HCT116 (cell line): ENCODE measurements around the gene CHST4. TPM values are rescaled to one million over a fixed set of nuclear protein-coding genes. Genes with fewer than 3 reads are reported as not detected.
"Not testable (repeated sequence)": the region's sequence is repeated elsewhere in the genome, so short reads cannot be mapped to it uniquely, and the experiment has no call there.

Source experiments
- ATAC-seq: fragments of 200-7000 bp; cut with Tn5 transposase; 2 replicates; pipeline ENCODE4 v1.9.1; 2020; ENCODE audit warnings: mild to moderate bottlenecking, moderate library complexity
- BruUV-seq: library from RNA; stranded (reverse); fragments of 400-500 nt; replicated peaks from 2 replicates; lab custom pipeline; 2021; lab: Mats Ljungman, UMichigan
- CTCF ChIA-PET: fragments of 300-600 bp; sonication (Branson Sonifier 250); formaldehyde crosslinking; loops from one replicate; lab custom pipeline; 2021; ENCODE audit warnings: antibody characterized with exemption; lab: Charles Lee
- POLR2A ChIA-PET: fragments of 300-600, 350-600 bp; sonication (Branson Sonifier 250); formaldehyde crosslinking; loops from one replicate; lab custom pipeline; 2021; ENCODE audit warnings: antibody characterized with exemption; lab: Charles Lee
- RAD21 ChIA-PET, 2 experiments: fragments of 300-600 bp; sonication (Branson Sonifier 250); formaldehyde crosslinking; loops; one replicate each; lab custom pipeline; 2023; ENCODE audit warnings: low total read pairs in 2 of 2; ENCODE audit not compliant: uncharacterized antibody in 2 of 2, unreplicated experiment in 2 of 2, low non-redundant PET in 1 of 2; lab: Charles Lee
- DNase-seq: peaks from one replicate; pipeline ENCODE4 v3.0.0-alpha.2; 2010; ENCODE audit warnings: low read depth, low spot score
- H2AFZ ChIP-seq: fragments of 200-600 bp; shearing (Covaris generic), sonication (generic); 2 replicates; pipeline ENCODE4 v1.6.1; 2017; ENCODE audit warnings: low read depth, mixed run types, mixed read lengths, antibody characterized with exemption, low read length; ENCODE audit not compliant: poor library complexity, severe bottlenecking
- H3K27ac ChIP-seq: 2 replicates; pipeline ENCODE4 v1.5.1; 2012; ENCODE audit warnings: low read depth, low read length
- H3K27me3 ChIP-seq: fragments of 200-600 bp; sonication (generic); 2 replicates; pipeline ENCODE4 v1.6.1; 2016; ENCODE audit warnings: mixed run types, low read length, mixed read lengths; ENCODE audit not compliant: insufficient read depth
- H3K36me3 ChIP-seq, 2 experiments: fragments of 200-500 bp in 1 of 2; fragments of 200-600 bp in 1 of 2; sonication (Bioruptor generic) in 1 of 2; sonication (generic) in 1 of 2; 2 replicates each; pipeline versions ENCODE4 v1.5.1 to v1.6.1; 2014 to 2016; ENCODE audit warnings: low read length in 2 of 2, inconsistent platforms in 1 of 2, mixed read lengths in 1 of 2, mixed run types in 1 of 2; ENCODE audit not compliant: insufficient read depth in 2 of 2, control insufficient read depth in 1 of 2
- H3K4me1 ChIP-seq, 2 experiments: fragments of 200-600 bp in 1 of 2; sonication (generic) in 1 of 2; 2 replicates each; pipeline versions ENCODE4 v1.5.1 to v1.6.1; 2012 to 2017; ENCODE audit warnings: low read length in 2 of 2, inconsistent platforms in 1 of 2, mild to moderate bottlenecking in 1 of 2, mixed read lengths in 1 of 2, mixed run types in 1 of 2, moderate library complexity in 1 of 2; ENCODE audit not compliant: insufficient read depth in 2 of 2, control insufficient read depth in 1 of 2
- H3K4me2 ChIP-seq: fragments of 200-600 bp; sonication (generic); 2 replicates; pipeline ENCODE4 v1.6.1; 2017; ENCODE audit warnings: mixed run types, low read length, mixed read lengths
- H3K4me3 ChIP-seq, 2 experiments: fragments of 200-600 bp in 1 of 2; sonication (generic) in 1 of 2; replicated peaks in 1 of 2; 2 replicates each; pipeline ENCODE4 v1.5.1; 2011 to 2016; ENCODE audit warnings: low read length in 2 of 2, control low read depth in 1 of 2, low read depth in 1 of 2, mild to moderate bottlenecking in 1 of 2, mixed read lengths in 1 of 2, mixed run types in 1 of 2
- H3K79me2 ChIP-seq: fragments of 200-600 bp; sonication (generic); 2 replicates; pipeline ENCODE4 v1.6.1; 2017; ENCODE audit warnings: mild to moderate bottlenecking, mixed run types, low read length, moderate library complexity, mixed read lengths; ENCODE audit not compliant: insufficient read depth
- H3K9ac ChIP-seq: fragments of 200-600 bp; sonication (generic); 2 replicates; pipeline ENCODE4 v1.6.1; 2016; ENCODE audit warnings: low read length, mixed read lengths
- H3K9me2 ChIP-seq: fragments of 200-600 bp; sonication (generic), shearing (Covaris generic); 2 replicates; pipeline ENCODE4 v1.6.1; 2017; ENCODE audit warnings: mixed run types, mild to moderate bottlenecking, moderate library complexity; ENCODE audit not compliant: insufficient read depth
- H3K9me3 ChIP-seq, 2 experiments: fragments of 200-500 bp in 1 of 2; fragments of 200-600 bp in 1 of 2; sonication (Bioruptor generic) in 1 of 2; sonication (generic) in 1 of 2; 2 replicates each; pipeline ENCODE4 v1.6.1; 2014 to 2017; ENCODE audit warnings: low read length in 2 of 2, mixed read lengths in 2 of 2, inconsistent platforms in 1 of 2, low read depth in 1 of 2, mild to moderate bottlenecking in 1 of 2, mixed run types in 1 of 2, moderate library complexity in 1 of 2; ENCODE audit not compliant: control insufficient read depth in 1 of 2, insufficient read depth in 1 of 2
- H4K20me1 ChIP-seq: fragments of 200-600 bp; sonication (generic), shearing (Covaris generic); 2 replicates; pipeline ENCODE4 v1.6.1; 2017; ENCODE audit warnings: mixed run types, mild to moderate bottlenecking, moderate library complexity; ENCODE audit not compliant: insufficient read depth
- RAD21 ChIP-seq: IDR thresholded peaks from 2 replicates; pipeline ENCODE4 v1.6.1; 2012; ENCODE audit warnings: low read depth, mild to moderate bottlenecking
- SP1 ChIP-seq: IDR thresholded peaks from 2 replicates; pipeline ENCODE4 v1.6.1; 2012; ENCODE audit warnings: low read depth
- intact Hi-C: fragments of 100-400 bp; cut with micrococcal nuclease; formaldehyde crosslinking; loops from 2 replicates; pipeline ENCODE4 v1.10.0; 2022
- total RNA-seq: library from RNA; stranded (reverse); gene quantifications from one replicate; pipeline ENCODE4 v1.2.1, GENCODE V29; 2021; ENCODE audit not compliant: unreplicated experiment
- TF ChIP-seq, protein P1 (sequence below), 3 experiments: fragments of 200-600 bp in 1 of 3; sonication (generic) in 1 of 3; IDR thresholded peaks in 2 of 3; conservative IDR thresholded peaks in 1 of 3; 2 replicates each; pipeline ENCODE4 v1.5.1; 2012 to 2017; ENCODE audit warnings: low read depth in 2 of 3, low read length in 2 of 3, antibody characterized with exemption in 1 of 3, borderline replicate concordance in 1 of 3, control low read depth in 1 of 3, mild to moderate bottlenecking in 1 of 3, mixed read lengths in 1 of 3, mixed run types in 1 of 3, moderate library complexity in 1 of 3; ENCODE audit not compliant: insufficient read depth in 1 of 3

CHST4 gene
- total RNA-seq, 1 experiment from 2014 or later = 0.59 TPM

DNA sequence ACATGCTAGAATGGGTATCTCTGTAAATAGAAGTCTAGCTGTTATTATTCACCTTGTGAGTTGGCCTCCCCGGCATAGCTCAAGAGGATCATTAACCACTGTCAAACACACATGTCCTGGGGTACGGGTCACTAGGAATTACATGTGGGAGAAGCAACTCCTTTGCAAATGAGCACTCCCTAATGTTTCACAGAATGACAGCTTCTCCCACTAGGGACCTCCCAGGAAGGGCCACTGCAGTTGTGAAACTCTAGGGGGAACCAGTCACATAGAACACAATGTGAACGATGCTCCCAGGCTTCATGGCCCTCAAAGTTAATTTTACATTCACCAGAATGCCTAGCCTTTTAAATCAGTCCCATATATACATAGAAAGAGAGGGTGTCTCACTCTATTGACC, 24.7 kb upstream of the CHST4 start:
- intact Hi-C loops = loop anchor here (5.0 kb wide), 1 partner anchor 111 kb away; no protein-coding TSS in a partner anchor

DNA sequence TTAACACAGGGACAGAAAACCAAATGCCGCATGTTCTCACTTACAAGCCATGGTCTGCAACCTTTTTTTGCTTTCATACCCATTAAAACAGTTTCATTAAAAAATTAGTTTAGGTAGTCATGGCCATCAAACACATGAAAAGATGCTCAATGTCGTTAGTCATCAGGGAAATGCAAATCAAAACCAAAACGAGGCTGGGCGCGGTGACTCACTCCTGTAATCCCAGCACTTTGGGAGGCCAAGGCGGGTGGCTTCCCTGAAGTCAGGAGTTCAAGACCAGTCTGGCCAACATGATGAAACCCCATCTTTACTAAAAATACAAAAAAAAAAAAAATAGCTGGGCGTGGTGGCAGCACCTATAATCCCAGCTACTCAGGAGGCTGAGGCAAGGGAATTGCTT, 22.2 kb upstream of the CHST4 start:
- ATAC-seq, H3K9me3 ChIP-seq, H3K36me3 ChIP-seq, H3K27ac ChIP-seq, H3K79me2 ChIP-seq, H3K9ac ChIP-seq, DNase-seq, CTCF ChIA-PET, H2AFZ ChIP-seq, H4K20me1 ChIP-seq, BruUV-seq, POLR2A ChIA-PET, H3K4me1 ChIP-seq, H3K4me3 ChIP-seq, H3K9me2 ChIP-seq, H3K27me3 ChIP-seq, H3K4me2 ChIP-seq: not testable (repeated sequence)
- RAD21 ChIA-PET = interaction anchor here in 1 of 2 experiments (0.7 kb wide), 1 partner anchor 73 kb away, joined by 3 read pairs; the partner anchor contains the start of gene TAT
- intact Hi-C loops = loop anchor here (5.0 kb wide), 1 partner anchor 108 kb away; no protein-coding TSS in a partner anchor

More for the DNA sequence above, 24.7 kb upstream of the CHST4 start:
- 0 out of 2 replicates have a peak, but pooled peaks cover under 1% of the 10 kb centered on the region for H4K20me1 ChIP-seq
- BruUV-seq = no TSS peak
- H3K4me1 ChIP-seq = 0 out of 4 replicates have a peak, but pooled peaks cover 0 to 3% of the 10 kb centered on the region in 2 experiments
- no peak overlapping the region for H3K4me3 ChIP-seq
- no peak overlapping the region for H3K9ac ChIP-seq
- H3K9me2 ChIP-seq = no peaks in the 10 kb centered on the region
- no peak overlapping the region for H2AFZ ChIP-seq
- no peaks in the 10 kb centered on the region for H3K9me3 ChIP-seq
- H3K27me3 ChIP-seq = no peaks in the 10 kb centered on the region
- H3K4me2 ChIP-seq = no peak overlapping the region
- no peaks in the 10 kb centered on the region for H3K79me2 ChIP-seq
- no peak for DNase-seq
- POLR2A ChIA-PET = interaction anchor here (0.8 kb wide), 1 partner anchor 95 kb away, joined by 3 read pairs; no protein-coding TSS in a partner anchor
- no peak for ATAC-seq
- H3K36me3 ChIP-seq = no peaks in the 10 kb centered on the region
- RAD21 ChIA-PET = interaction anchor here in 1 of 2 experiments (1.1 to 1.4 kb wide), 2 partner anchors 36 to 110 kb away, joined by 3 read pairs; no protein-coding TSS in a partner anchor
- TF ChIP-seq RAD21 = peak; percentile 49
- no peak for TF ChIP-seq SP1
- TF ChIP-seq, protein P1, sequence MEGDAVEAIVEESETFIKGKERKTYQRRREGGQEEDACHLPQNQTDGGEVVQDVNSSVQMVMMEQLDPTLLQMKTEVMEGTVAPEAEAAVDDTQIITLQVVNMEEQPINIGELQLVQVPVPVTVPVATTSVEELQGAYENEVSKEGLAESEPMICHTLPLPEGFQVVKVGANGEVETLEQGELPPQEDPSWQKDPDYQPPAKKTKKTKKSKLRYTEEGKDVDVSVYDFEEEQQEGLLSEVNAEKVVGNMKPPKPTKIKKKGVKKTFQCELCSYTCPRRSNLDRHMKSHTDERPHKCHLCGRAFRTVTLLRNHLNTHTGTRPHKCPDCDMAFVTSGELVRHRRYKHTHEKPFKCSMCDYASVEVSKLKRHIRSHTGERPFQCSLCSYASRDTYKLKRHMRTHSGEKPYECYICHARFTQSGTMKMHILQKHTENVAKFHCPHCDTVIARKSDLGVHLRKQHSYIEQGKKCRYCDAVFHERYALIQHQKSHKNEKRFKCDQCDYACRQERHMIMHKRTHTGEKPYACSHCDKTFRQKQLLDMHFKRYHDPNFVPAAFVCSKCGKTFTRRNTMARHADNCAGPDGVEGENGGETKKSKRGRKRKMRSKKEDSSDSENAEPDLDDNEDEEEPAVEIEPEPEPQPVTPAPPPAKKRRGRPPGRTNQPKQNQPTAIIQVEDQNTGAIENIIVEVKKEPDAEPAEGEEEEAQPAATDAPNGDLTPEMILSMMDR (IDR thresholded peaks at IDR 0.05 in 2 of 3, conservative IDR thresholded peaks at IDR 0.05 in 1 of 3; ENCODE audit: borderline replicate concordance in 1 of 3, insufficient read depth in 1 of 3, low read depth in 2 of 3, low read length in 2 of 3) = peak in 2 of 3 experiments; percentile 6 to 35; a peak in 2 of 6 replicates
- H3K27ac ChIP-seq = no peak overlapping the region
- CTCF ChIA-PET = interaction anchor here (0.8 to 5.7 kb wide), 7 partner anchors 16 to 460 kb away, joined by 3 to 74 read pairs (median 4); partner anchors contain the start of gene CHST4
